ENCODE results near the gene FGD6.

DNA sequence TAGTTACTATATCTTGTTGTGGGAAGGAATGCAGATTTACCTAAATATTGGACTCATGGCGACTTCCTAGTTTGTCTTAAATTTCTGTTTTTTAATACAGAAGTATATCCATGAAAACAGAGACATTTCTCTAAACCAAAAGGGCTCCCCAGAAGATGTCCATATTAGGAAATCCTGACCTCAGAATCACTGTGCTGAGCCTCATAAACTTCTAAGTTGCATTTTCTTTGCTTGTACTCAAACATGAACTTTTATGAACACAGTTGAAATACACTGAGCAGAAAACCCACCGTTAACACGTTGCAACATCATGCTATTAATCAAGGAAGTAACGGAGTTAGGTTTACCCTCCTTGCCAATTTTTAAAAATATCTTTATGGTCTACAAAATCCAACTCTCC is 100.9 kb downstream of the FGD6 start:
- TF ChIP-seq, protein P1, sequence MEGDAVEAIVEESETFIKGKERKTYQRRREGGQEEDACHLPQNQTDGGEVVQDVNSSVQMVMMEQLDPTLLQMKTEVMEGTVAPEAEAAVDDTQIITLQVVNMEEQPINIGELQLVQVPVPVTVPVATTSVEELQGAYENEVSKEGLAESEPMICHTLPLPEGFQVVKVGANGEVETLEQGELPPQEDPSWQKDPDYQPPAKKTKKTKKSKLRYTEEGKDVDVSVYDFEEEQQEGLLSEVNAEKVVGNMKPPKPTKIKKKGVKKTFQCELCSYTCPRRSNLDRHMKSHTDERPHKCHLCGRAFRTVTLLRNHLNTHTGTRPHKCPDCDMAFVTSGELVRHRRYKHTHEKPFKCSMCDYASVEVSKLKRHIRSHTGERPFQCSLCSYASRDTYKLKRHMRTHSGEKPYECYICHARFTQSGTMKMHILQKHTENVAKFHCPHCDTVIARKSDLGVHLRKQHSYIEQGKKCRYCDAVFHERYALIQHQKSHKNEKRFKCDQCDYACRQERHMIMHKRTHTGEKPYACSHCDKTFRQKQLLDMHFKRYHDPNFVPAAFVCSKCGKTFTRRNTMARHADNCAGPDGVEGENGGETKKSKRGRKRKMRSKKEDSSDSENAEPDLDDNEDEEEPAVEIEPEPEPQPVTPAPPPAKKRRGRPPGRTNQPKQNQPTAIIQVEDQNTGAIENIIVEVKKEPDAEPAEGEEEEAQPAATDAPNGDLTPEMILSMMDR (IDR thresholded peaks at IDR 0.05; ENCODE audit: low read length) = no peak
- no peak for TF ChIP-seq EZH2 (IDR thresholded peaks at IDR 0.05; ENCODE audit: borderline replicate concordance, low read length)
